CD14-positive monocyte (primary cell): ENCODE measurements around the gene ADSS1. TPM values are rescaled to one million over a fixed set of nuclear protein-coding genes. Genes with fewer than 3 reads are reported as not detected.

Experiments used
- DNase-seq, 3 donors: peaks; one replicate each; pipeline ENCODE4 v3.0.0-alpha.2; 2011 to 2022
- H2AFZ ChIP-seq: 2 replicates; pipeline ENCODE4 v1.6.0; 2012; ENCODE audit warnings: mild to moderate bottlenecking, low read depth, low read length, inconsistent platforms; ENCODE audit not compliant: insufficient read depth, poor library complexity, severe bottlenecking
- H3K27ac ChIP-seq, 2 donors: 1 replicate in 1 of 2; 2 replicates in 1 of 2; pipeline ENCODE4 v1.5.1; 2012 to 2013; ENCODE audit warnings: low read length in 2 of 2, control low read depth in 1 of 2, inconsistent platforms in 1 of 2, low read depth in 1 of 2, mild to moderate bottlenecking in 1 of 2
- H3K27me3 ChIP-seq, 2 donors: one replicate each; pipeline versions ENCODE4 v1.6.0 to v1.6.1; 2011 to 2013; ENCODE audit warnings: low read length in 2 of 2; ENCODE audit not compliant: control insufficient read depth in 2 of 2, insufficient read depth in 2 of 2
- H3K36me3 ChIP-seq, 2 donors: replicated peaks in 1 of 2; 1 replicate in 1 of 2; 2 replicates in 1 of 2; pipeline versions ENCODE4 v1.5.1 to v1.6.1; 2012 to 2013; ENCODE audit warnings: low read length in 2 of 2, control low read depth in 1 of 2, inconsistent platforms in 1 of 2, mild to moderate bottlenecking in 1 of 2; ENCODE audit not compliant: insufficient read depth in 2 of 2, control insufficient read depth in 1 of 2
- H3K4me1 ChIP-seq, 2 donors: 1 replicate in 1 of 2; 2 replicates in 1 of 2; pipeline versions ENCODE4 v1.5.1 to v1.6.1; 2012 to 2013; ENCODE audit warnings: low read length in 2 of 2, control low read depth in 1 of 2, inconsistent platforms in 1 of 2, mild to moderate bottlenecking in 1 of 2, moderate library complexity in 1 of 2; ENCODE audit not compliant: insufficient read depth in 2 of 2, control insufficient read depth in 1 of 2
- H3K4me2 ChIP-seq: replicated peaks from 2 replicates; pipeline ENCODE3; 2012; ENCODE audit warnings: low read length, moderate library complexity, mild to moderate bottlenecking; ENCODE audit not compliant: poor library complexity, severe bottlenecking; ENCODE audit errors: extremely low read depth
- H3K4me3 ChIP-seq, 3 experiments: fragments of 200-600 bp in 1 of 3; sonication (generic) in 1 of 3; replicated peaks in 1 of 3; 1 replicate in 2 of 3; 2 replicates in 1 of 3; pipeline ENCODE4 v1.5.1; 2011 to 2013; ENCODE audit warnings: low read length in 3 of 3, mild to moderate bottlenecking in 3 of 3, control low read depth in 2 of 3, low read depth in 2 of 3, inconsistent platforms in 1 of 3, moderate library complexity in 1 of 3
- H3K79me2 ChIP-seq: 2 replicates; pipeline ENCODE4 v1.6.0; 2012; ENCODE audit warnings: mild to moderate bottlenecking, control low read depth, inconsistent platforms, low read length, moderate library complexity; ENCODE audit not compliant: insufficient read depth
- H3K9ac ChIP-seq: 2 replicates; pipeline ENCODE4 v1.6.0; 2017; ENCODE audit warnings: low read length, mild to moderate bottlenecking; ENCODE audit not compliant: insufficient read depth, poor library complexity, severe bottlenecking
- H3K9me3 ChIP-seq, 2 donors: replicated peaks in 1 of 2; 1 replicate in 1 of 2; 2 replicates in 1 of 2; pipeline versions ENCODE4 v1.5.1 to v1.6.1; 2012 to 2013; ENCODE audit warnings: low read length in 2 of 2, control low read depth in 1 of 2; ENCODE audit not compliant: control insufficient read depth in 1 of 2, insufficient read depth in 1 of 2
- H4K20me1 ChIP-seq: 2 replicates; pipeline ENCODE4 v1.6.0; 2012; ENCODE audit warnings: mild to moderate bottlenecking, low read length, control low read depth, moderate library complexity; ENCODE audit not compliant: insufficient read depth
- H3K27ac Mint-ChIP-seq, 7 donors: one replicate each; pipeline ENCODE4 v1.8.0; 2020; ENCODE audit warnings: mild to moderate bottlenecking in 7 of 7, mixed read lengths in 7 of 7, moderate library complexity in 6 of 7, inconsistent platforms in 2 of 7
- H3K27me3 Mint-ChIP-seq, 3 donors: one replicate each; pipeline ENCODE4 v1.8.0; 2021 to 2022; ENCODE audit warnings: low read depth in 3 of 3, mild to moderate bottlenecking in 3 of 3, mixed read lengths in 3 of 3, moderate library complexity in 3 of 3, inconsistent platforms in 1 of 3
- H3K36me3 Mint-ChIP-seq, 2 donors: one replicate each; pipeline ENCODE4 v1.8.0; 2020; ENCODE audit warnings: mixed read lengths in 2 of 2, inconsistent platforms in 1 of 2, mild to moderate bottlenecking in 1 of 2
- H3K4me1 Mint-ChIP-seq: one replicate; pipeline ENCODE4 v1.8.0; 2020; ENCODE audit warnings: mild to moderate bottlenecking, mixed read lengths
- H3K4me3 Mint-ChIP-seq, 2 donors: one replicate each; pipeline ENCODE4 v1.8.0; 2020; ENCODE audit warnings: mild to moderate bottlenecking in 2 of 2, mixed read lengths in 2 of 2, moderate library complexity in 1 of 2
- H3K9me3 Mint-ChIP-seq, 7 donors: one replicate each; pipeline ENCODE4 v1.8.0; 2020 to 2022; ENCODE audit warnings: mixed read lengths in 7 of 7, mild to moderate bottlenecking in 6 of 7, moderate library complexity in 6 of 7, inconsistent platforms in 2 of 7
- CTCF ChIP-seq: fragments of 200-600 bp; IDR thresholded peaks from one replicate; pipeline ENCODE4 v1.8.0; 2022; ENCODE audit warnings: antibody characterized with exemption, mild to moderate bottlenecking
- WGBS: methylation state at CpG from one replicate; pipeline ENCODE4 v1.1.5; 2013; ENCODE audit warnings: missing lambda C conversion rate; ENCODE audit not compliant: insufficient coverage; 5-methylcytosine and 5-hydroxymethylcytosine counted together
- intact Hi-C, 2 donors: fragments of 100-400 bp; cut with micrococcal nuclease; formaldehyde crosslinking; loops; one replicate each; pipeline versions ENCODE4 v1.15.0 to v1.15.1; 2023
- polyA plus RNA-seq, 3 donors: library from polyadenylated mRNA; depleted of rRNA in 1 of 3; unstranded in 2 of 3; stranded (reverse) in 1 of 3; fragments of 300-500 nt in 2 of 3; fragments of >200 nt in 1 of 3; fragmentation: Illumina TruSeq in 2 of 3; gene quantifications; 1 replicate in 2 of 3; 2 replicates in 1 of 3; pipeline ENCODE4 v1.2.3, GENCODE V29; 2012 to 2021

The ADSS1 gene
- polyA plus RNA-seq, 3 donors: 0.61 to 3.7 (median 0.64) TPM

- Mint-ChIP-seq H3K4me1 (peaks cover 46% of the 10 kb centered on the region), H3K27me3 (peaks cover 10 to 18% (median 11%) of the 10 kb centered on the region in 3 donors), H3K4me3 (no peak overlapping the region), H3K36me3 (no peaks in the 10 kb centered on the region), H3K27ac (no peak overlapping the region), H3K9me3 (peaks cover 0 to 4% (median 0%) of the 10 kb centered on the region in 7 donors)
- Histone ChIP-seq H3K4me3 (no peak overlapping the region), H3K4me1 (peaks cover 43 to 65% of the 10 kb centered on the region in 2 donors), H3K27me3 (peaks cover 0 to 13% of the 10 kb centered on the region in 2 donors), H3K9ac (no peak overlapping the region), H3K4me2 (no peak overlapping the region), H3K9me3 (no peaks in the 10 kb centered on the region), H3K27ac (no peak overlapping the region), H3K36me3 (no peaks in the 10 kb centered on the region), H4K20me1 (peaks cover 2% of the 10 kb centered on the region), H2AFZ (no peak overlapping the region), H3K79me2 (peaks cover 11% of the 10 kb centered on the region)
- 100% methylated on average over 1 of the region's 2 CpGs for WGBS
- TF ChIP-seq CTCF: no peak
- intact Hi-C loops: no loop called here
- no peak for DNase-seq
These were observed 37.9 kb upstream of the ADSS1 start for GRCh38 chr14:104685998-104686610.

GRCh38 chr14:104686624-104687517 lies 37.2 kb upstream of the ADSS1 start:
- peaks cover 41% of the 10 kb centered on the region for H3K4me1 Mint-ChIP-seq
- no peak for TF ChIP-seq CTCF
- peaks cover 0 to 13% of the 10 kb centered on the region in 2 donors for H3K27me3 ChIP-seq
- no peak overlapping the region for H3K9ac ChIP-seq
- H3K4me1 ChIP-seq: peaks cover 35 to 63% of the 10 kb centered on the region in 2 donors
- H3K9me3 ChIP-seq: no peaks in the 10 kb centered on the region
- H3K4me3 ChIP-seq: no peak overlapping the region
- H3K9me3 Mint-ChIP-seq: peaks cover 0 to 4% (median 0%) of the 10 kb centered on the region in 7 donors
- no peak overlapping the region for H3K27ac Mint-ChIP-seq
- no peak overlapping the region for H3K27ac ChIP-seq
- no peak overlapping the region for H3K4me2 ChIP-seq
- no peaks in the 10 kb centered on the region for H3K36me3 ChIP-seq
- peaks cover 10 to 18% (median 11%) of the 10 kb centered on the region in 3 donors for H3K27me3 Mint-ChIP-seq
- DNase-seq: no peak
- H4K20me1 ChIP-seq: peaks cover 10% of the 10 kb centered on the region
- peaks cover 17% of the 10 kb centered on the region for H3K79me2 ChIP-seq
- intact Hi-C loops: no loop called here
- 67% methylated on average over 19 of the region's 20 CpGs for WGBS
- H2AFZ ChIP-seq: no peak overlapping the region
- no peaks in the 10 kb centered on the region for H3K36me3 Mint-ChIP-seq
- H3K4me3 Mint-ChIP-seq: peak overlapping the region in 1 of 2 donors; percentile 59
